Common myeloid progenitor, CD34-positive (primary cell): ENCODE results near the gene ZBTB3.
A peak's percentile ranks its signal among the peaks of the same experiment; 100 is the strongest.
"Not testable (repeated sequence)": the region's sequence is repeated elsewhere in the genome, so short reads cannot be mapped to it uniquely, and the experiment has no call there.

Source experiments
- CTCF ChIA-PET: fragments of 350-600 bp; sonication (Branson Sonifier 250); formaldehyde crosslinking; loops from one replicate; lab custom pipeline; 2021; ENCODE audit warnings: antibody characterized with exemption; lab: Charles Lee
- POLR2A ChIA-PET: fragments of 350-600 bp; sonication (Branson Sonifier 250); formaldehyde crosslinking; loops from one replicate; lab custom pipeline; 2021; ENCODE audit warnings: antibody characterized with exemption; lab: Charles Lee
- DNase-seq, 3 donors: peaks; one replicate each; pipeline versions ENCODE4 v3.0.0 to v3.0.0-alpha.2; 2013
- H3K27ac ChIP-seq, 2 experiments: 1 replicate in 1 of 2; 2 replicates in 1 of 2; pipeline ENCODE4 v1.7.0; 2013; ENCODE audit warnings: inconsistent platforms in 2 of 2, low read length in 2 of 2, mild to moderate bottlenecking in 2 of 2, low read depth in 1 of 2, moderate library complexity in 1 of 2; ENCODE audit not compliant: severe bottlenecking in 2 of 2, insufficient read depth in 1 of 2, poor library complexity in 1 of 2
- H3K27me3 ChIP-seq, 5 experiments: replicated peaks in 2 of 5; 1 replicate in 3 of 5; 2 replicates in 2 of 5; pipeline versions ENCODE4 v1.6.1 to v1.7.0; 2013; ENCODE audit warnings: low read length in 4 of 5, mild to moderate bottlenecking in 2 of 5, moderate library complexity in 2 of 5, inconsistent platforms in 1 of 5; ENCODE audit not compliant: insufficient read depth in 5 of 5, control insufficient read depth in 4 of 5
- H3K36me3 ChIP-seq, 4 experiments: 1 replicate in 2 of 4; 2 replicates in 2 of 4; pipeline versions ENCODE4 v1.6.1 to v1.7.0; 2013; ENCODE audit warnings: low read length in 3 of 4, control low read depth in 1 of 4, mild to moderate bottlenecking in 1 of 4; ENCODE audit not compliant: control insufficient read depth in 4 of 4, insufficient read depth in 4 of 4
- H3K4me1 ChIP-seq, 4 experiments: 1 replicate in 3 of 4; 2 replicates in 1 of 4; pipeline versions ENCODE4 v1.6.1 to v1.7.1; 2013; ENCODE audit warnings: low read length in 3 of 4, mild to moderate bottlenecking in 3 of 4, control low read depth in 1 of 4, inconsistent platforms in 1 of 4, moderate library complexity in 1 of 4; ENCODE audit not compliant: control insufficient read depth in 4 of 4, insufficient read depth in 4 of 4; ENCODE audit errors: control extremely low read depth in 1 of 4
- H3K4me3 ChIP-seq, 7 experiments: 1 replicate in 4 of 7; 2 replicates in 3 of 7; pipeline versions ENCODE4 v1.5.1 to v1.7.0; 2013; ENCODE audit warnings: mild to moderate bottlenecking in 7 of 7, low read length in 6 of 7, moderate library complexity in 6 of 7, inconsistent platforms in 2 of 7, low read depth in 2 of 7, control low read depth in 1 of 7; ENCODE audit not compliant: insufficient read depth in 4 of 7, control insufficient read depth in 1 of 7; ENCODE audit errors: extremely low read depth in 1 of 7
- H3K9me3 ChIP-seq, 5 experiments: 1 replicate in 4 of 5; 2 replicates in 1 of 5; pipeline versions ENCODE4 v1.6.1 to v1.7.1; 2013; ENCODE audit warnings: low read length in 4 of 5, mild to moderate bottlenecking in 2 of 5, inconsistent platforms in 1 of 5, low read depth in 1 of 5, moderate library complexity in 1 of 5; ENCODE audit not compliant: control insufficient read depth in 4 of 5, insufficient read depth in 2 of 5; ENCODE audit errors: control extremely low read depth in 1 of 5
- WGBS: methylation state at CpG from one replicate; pipeline ENCODE4 v1.1.5; 2013; ENCODE audit not compliant: insufficient coverage; 5-methylcytosine and 5-hydroxymethylcytosine counted together

ZBTB3 gene

DNA sequence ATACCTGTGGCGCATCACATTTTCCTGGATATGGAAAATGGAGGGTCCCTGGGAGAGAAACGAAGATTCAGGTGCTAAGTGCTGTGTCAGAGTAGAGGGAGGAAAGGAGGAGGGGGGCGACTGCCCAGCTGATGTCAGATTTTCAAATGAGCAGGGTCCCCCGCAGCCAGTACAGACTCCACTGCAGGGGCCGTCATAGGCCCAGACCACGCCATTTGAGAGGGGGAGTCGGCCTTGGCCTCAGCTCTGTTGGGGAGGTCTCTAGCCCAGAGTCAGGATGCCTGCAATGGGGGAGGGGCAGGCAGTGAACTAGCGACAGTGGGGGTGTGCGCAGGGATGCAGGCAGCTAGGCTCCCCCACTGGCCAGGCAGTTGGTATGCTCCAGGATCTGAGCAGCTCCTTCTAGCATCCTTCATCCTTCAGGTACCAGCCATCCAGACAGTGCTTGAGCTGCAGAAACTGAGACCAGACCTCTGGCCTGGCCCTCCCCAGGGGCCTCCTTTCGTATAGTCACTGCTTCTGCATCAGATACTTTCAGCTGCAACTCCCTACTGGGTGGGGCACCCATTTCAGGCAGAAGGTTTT lies 46.6 kb downstream of the ZBTB3 start, which contains the start of the genes BSCL2 and GNG3:
TSS of gene BSCL2 (minus strand) at position 148 of the 585 bp plus-strand sequence. CDS start 229 bp downstream, outside the sequence.
TSS of gene GNG3 (plus strand) at position 400 of the 585 bp plus-strand sequence. CDS start 620 bp downstream, outside the sequence.
- Histone ChIP-seq H3K4me1 (peaks cover 8 to 56% (median 44%) of the 10 kb centered on the region in 4 experiments), H3K27ac (peak within 1 kb of the TSS; percentile 93 to 97), H3K27me3 (no peaks in the 10 kb centered on the region), H3K9me3 (no peaks in the 10 kb centered on the region), H3K4me3 (peak within 1 kb of the TSS; percentile 33 to 90 (median 82)), H3K36me3 (peaks cover 2 to 27% (median 9%) of the 10 kb centered on the region in 4 experiments)
- ChIA-PET POLR2A (interaction anchor here (0.5 to 0.7 kb wide), 2 partner anchors 11 to 20 kb away, joined by 3 to 5 read pairs; partner anchors contain the start of gene HNRNPUL2), CTCF (interaction anchor here (0.9 to 4.1 kb wide), 4 partner anchors 12 to 124 kb away, joined by 3 to 20 read pairs (median 12); partner anchors contain the start of genes MTA2 and STX5)
- 97% methylated on average over 9 of the region's 10 CpGs for WGBS
- no peak for DNase-seq

- CTCF ChIA-PET: interaction anchor here (0.9 to 4.1 kb wide), 5 partner anchors 12 to 125 kb away, joined by 3 to 20 read pairs (median 6); partner anchors contain the start of genes LRRN4CL and STX5
- no peak overlapping the region for H3K27ac ChIP-seq
These were observed 47.1 kb downstream of the ZBTB3 start for GRCh38 chr11:62706850-62707247.

GRCh38 chr11:62705880-62706849 lies 47.8 kb downstream of the ZBTB3 start:
- peak; percentile 95 to 98 (median 98) for DNase-seq
- Histone ChIP-seq H3K27ac (peak overlapping the region; percentile 89 to 92), H3K27me3 (no peaks in the 10 kb centered on the region), H3K9me3 (no peaks in the 10 kb centered on the region), H3K36me3 (peaks cover 0 to 20% (median 7%) of the 10 kb centered on the region in 4 experiments), H3K4me1 (peaks cover 8 to 56% (median 44%) of the 10 kb centered on the region in 4 experiments), H3K4me3 (peak overlapping the region; percentile 33 to 90 (median 76))
- 9% methylated on average over 64 of the region's 73 CpGs for WGBS
- ChIA-PET POLR2A (interaction anchor here (1.1 to 1.7 kb wide), 3 partner anchors 25 to 135 kb away, joined by 3 to 6 read pairs (median 6); partner anchors contain the start of gene TUT1), CTCF (interaction anchor here (0.9 to 3.9 kb wide), 10 partner anchors 10 to 126 kb away, joined by 3 to 16 read pairs (median 5); partner anchors contain the start of genes LRRN4CL, STX5 and TUT1)

More at GRCh38 chr11:62706850-62707247, 47.1 kb downstream of the ZBTB3 start:
- POLR2A ChIA-PET: interaction anchor here (1.1 to 1.4 kb wide), 2 partner anchors 26 to 134 kb away, joined by 3 to 6 read pairs; no protein-coding TSS in a partner anchor
- WGBS: 96% methylated on average over 8 of the region's 8 CpGs
- Histone ChIP-seq H3K4me1 (peaks cover 8 to 56% (median 44%) of the 10 kb centered on the region in 4 experiments), H3K36me3 (peaks cover 0 to 24% (median 7%) of the 10 kb centered on the region in 4 experiments), H3K27me3 (no peaks in the 10 kb centered on the region), H3K9me3 (no peaks in the 10 kb centered on the region), H3K4me3 (peak overlapping the region in 5 of 7 experiments; percentile 47 to 76 (median 63))
- DNase-seq: no peak

DNA sequence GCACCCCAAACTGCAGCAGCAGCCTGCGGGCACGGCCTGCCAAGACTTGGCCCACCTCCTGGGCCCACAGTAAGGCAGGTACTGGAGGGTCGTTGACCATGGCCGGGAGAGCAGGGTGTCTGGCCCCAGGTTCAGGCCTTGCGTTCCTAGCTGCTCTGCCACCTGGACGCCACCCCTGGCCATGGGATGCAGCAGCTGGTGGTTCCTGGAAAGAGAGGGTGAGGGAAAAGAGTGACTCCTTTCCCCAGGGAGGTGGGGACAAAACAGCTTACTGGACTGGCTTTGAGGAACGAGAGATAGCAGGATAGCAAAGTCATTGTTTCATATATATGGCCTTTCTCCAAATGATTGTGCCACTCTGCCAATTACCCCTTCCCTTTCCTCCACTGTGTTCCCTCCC lies 48.5 kb downstream of the ZBTB3 start:
- H3K9me3 ChIP-seq: no peaks in the 10 kb centered on the region
- 68% methylated on average over 7 of the region's 7 CpGs for WGBS
- CTCF ChIA-PET: interaction anchor here (1.0 to 3.9 kb wide), 9 partner anchors 9 to 113 kb away, joined by 3 to 16 read pairs (median 5); partner anchors contain the start of genes LRRN4CL and TUT1
- peak in 1 of 3 donors; percentile 27 for DNase-seq
- H3K27ac ChIP-seq: peak overlapping the region; percentile 89 to 92
- H3K27me3 ChIP-seq: no peaks in the 10 kb centered on the region
- H3K4me3 ChIP-seq: peak overlapping the region in 6 of 7 experiments; percentile 70 to 90 (median 76)
- peaks cover 0 to 19% (median 8%) of the 10 kb centered on the region in 4 experiments for H3K36me3 ChIP-seq
- POLR2A ChIA-PET: interaction anchor here (1.4 to 1.7 kb wide), 2 partner anchors 24 to 114 kb away, joined by 6 read pairs; partner anchors contain the start of gene TUT1
- peaks cover 8 to 51% (median 42%) of the 10 kb centered on the region in 4 experiments for H3K4me1 ChIP-seq

DNA sequence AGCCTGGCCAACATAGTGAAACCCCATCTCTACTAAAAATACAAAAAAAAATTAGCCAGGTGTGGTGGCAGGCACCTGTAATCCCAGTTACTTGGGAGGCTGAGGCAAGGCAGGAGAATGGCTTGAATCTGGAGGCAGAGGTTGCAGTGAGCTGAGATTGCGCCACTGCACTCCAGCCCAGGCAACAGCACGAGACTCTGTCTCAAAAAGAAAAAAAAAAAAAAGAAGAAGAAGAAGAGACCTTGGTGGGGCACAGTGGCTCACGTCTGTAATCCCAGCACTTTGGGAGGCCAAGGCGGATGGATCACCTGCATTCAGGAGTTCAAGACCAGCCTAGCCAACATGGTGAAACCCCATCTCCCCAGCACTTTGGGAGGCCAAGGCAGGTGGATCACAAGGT lies 50.0 kb downstream of the ZBTB3 start:
- H3K4me3 ChIP-seq, H3K9me3 ChIP-seq, DNase-seq, POLR2A ChIA-PET, H3K27ac ChIP-seq, H3K27me3 ChIP-seq: not testable (repeated sequence)
- CTCF ChIA-PET: interaction anchor here (2.0 to 3.9 kb wide), 3 partner anchors 9 to 112 kb away, joined by 5 to 18 read pairs (median 16); partner anchors contain the start of gene TUT1
- Histone ChIP-seq H3K36me3 (peaks cover 0 to 16% (median 6%) of the 10 kb centered on the region in 4 experiments), H3K4me1 (peaks cover 6 to 40% (median 32%) of the 10 kb centered on the region in 4 experiments)
- WGBS: 91% methylated on average over 2 of the region's 4 CpGs

DNA sequence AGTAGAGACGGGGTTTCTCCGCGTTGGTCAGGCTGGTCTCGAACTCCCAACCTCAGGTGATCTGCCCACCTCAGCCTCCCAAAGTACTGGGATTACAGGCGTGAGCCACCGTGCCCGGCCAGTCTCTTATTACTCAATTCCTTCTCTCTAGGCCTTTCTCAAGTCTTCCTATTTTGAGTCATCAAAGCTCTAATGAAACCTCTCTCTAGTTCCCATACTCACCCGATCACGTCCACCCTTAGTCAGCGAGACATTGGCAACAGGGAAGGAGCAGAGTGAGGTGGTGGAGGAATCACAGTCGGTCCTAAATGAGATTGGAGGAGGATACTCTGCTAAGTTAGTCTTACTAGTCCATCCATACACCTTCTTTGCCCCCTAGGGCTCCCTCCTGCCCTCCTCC lies 51.7 kb downstream of the ZBTB3 start:
- peaks cover 0 to 19% (median 6%) of the 10 kb centered on the region in 4 experiments for H3K36me3 ChIP-seq
- no peak for DNase-seq
- H3K4me3 ChIP-seq: no peak overlapping the region
- H3K4me1 ChIP-seq: peaks cover 6 to 23% (median 20%) of the 10 kb centered on the region in 4 experiments
- no peaks in the 10 kb centered on the region for H3K27me3 ChIP-seq
- no peak overlapping the region for H3K27ac ChIP-seq
- 100% methylated on average over 4 of the region's 11 CpGs for WGBS
- no peaks in the 10 kb centered on the region for H3K9me3 ChIP-seq
- CTCF ChIA-PET: interaction anchor here (0.8 to 1.9 kb wide), 6 partner anchors 10 to 308 kb away, joined by 3 to 5 read pairs (median 4); no protein-coding TSS in a partner anchor
- POLR2A ChIA-PET: no interaction called here
